Jurkat, Clone E6-1 (cell line): ENCODE measurements around the gene MTUS2.

ENCODE experiments used
- DNase-seq: peaks from one replicate; pipeline ENCODE4 v3.0.0-alpha.2; 2011; ENCODE audit warnings: low read depth, low spot score
- H3K4me3 ChIP-seq: 2 replicates; pipeline ENCODE4 v1.5.1; 2011; ENCODE audit warnings: mild to moderate bottlenecking, low read length, control low read depth, moderate library complexity

MTUS2 gene

DNA sequence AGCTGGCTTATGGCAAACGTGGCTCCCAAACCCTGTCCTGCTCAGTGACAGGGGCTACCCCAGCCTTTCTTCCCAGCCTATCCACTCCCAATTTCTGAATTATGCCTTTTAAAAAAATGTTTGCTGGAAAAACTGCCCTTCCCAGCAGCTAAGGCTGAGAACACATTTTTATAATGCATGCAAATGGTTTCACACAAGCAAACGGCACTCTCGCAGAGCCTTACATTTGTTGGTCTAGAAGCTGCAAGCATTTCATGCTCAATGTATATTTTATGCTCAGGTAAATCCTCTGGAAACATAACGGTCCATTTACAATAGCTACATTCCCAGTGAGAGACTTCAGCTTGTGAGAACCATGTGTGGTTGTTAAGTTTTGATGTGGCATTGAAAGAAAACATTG is 713.9 kb downstream of the MTUS2 start:
- no peak for DNase-seq
- no peak overlapping the region for H3K4me3 ChIP-seq

- no peak for DNase-seq
- no peak overlapping the region for H3K4me3 ChIP-seq
Observed at GRCh38 chr13:29535663-29536655, 715.8 kb downstream of the MTUS2 start.

DNA sequence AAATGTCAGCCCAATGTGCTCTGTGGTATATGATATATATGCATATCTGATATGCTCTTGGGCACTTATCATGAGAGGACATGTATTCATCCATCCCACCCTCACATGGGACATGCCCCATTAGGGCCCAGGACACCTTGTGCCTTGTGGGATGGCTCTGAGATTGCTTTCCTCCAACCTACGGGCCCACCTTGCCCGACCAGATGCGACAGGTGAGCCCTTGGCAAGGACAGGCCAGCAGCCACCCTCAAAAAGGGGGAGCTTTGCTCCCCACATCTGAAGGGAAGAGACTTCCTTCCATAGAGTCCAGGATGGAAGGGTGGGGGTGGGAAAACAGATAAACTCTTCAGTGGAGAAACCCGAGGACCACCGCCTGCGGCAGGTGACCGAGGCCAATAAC is 716.7 kb downstream of the MTUS2 start:
- H3K4me3 ChIP-seq: no peak overlapping the region
- no peak for DNase-seq

GRCh38 chr13:29537736-29538651 is 717.9 kb downstream of the MTUS2 start:
- DNase-seq: no peak
- H3K4me3 ChIP-seq: no peak overlapping the region

DNA sequence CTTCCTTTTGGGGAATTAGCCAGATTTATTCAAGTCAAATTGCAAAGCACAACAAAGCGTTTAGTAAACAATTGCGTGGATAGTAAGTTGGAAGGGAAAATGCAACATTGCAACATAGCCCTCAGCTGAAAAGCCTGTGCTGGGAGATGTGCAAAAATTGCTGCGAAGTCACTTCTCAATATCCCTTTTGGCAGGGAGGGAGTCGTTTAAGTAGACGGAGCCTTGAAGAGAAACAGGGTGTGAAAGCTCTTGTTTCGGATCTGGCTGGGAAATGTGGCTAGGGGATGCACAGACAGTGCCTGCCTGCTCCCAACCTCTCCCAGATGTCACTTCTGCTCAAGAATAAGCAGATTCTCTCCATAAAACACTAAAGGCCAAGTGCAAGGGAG is 718.5 kb downstream of the MTUS2 start:
- H3K4me3 ChIP-seq: no peak overlapping the region
- no peak for DNase-seq

GRCh38 chr13:29539856-29540255 is 719.7 kb downstream of the MTUS2 start:
- H3K4me3 ChIP-seq: no peak overlapping the region
- no peak for DNase-seq

- no peak for DNase-seq
Observed at GRCh38 chr13:29540334-29540733, 720.2 kb downstream of the MTUS2 start.

GRCh38 chr13:29540799-29541198 is 720.7 kb downstream of the MTUS2 start:
- H3K4me3 ChIP-seq: no peak overlapping the region
- DNase-seq: no peak

More at GRCh38 chr13:29540334-29540733, 720.2 kb downstream of the MTUS2 start:
- no peak overlapping the region for H3K4me3 ChIP-seq

- DNase-seq: no peak
- no peak overlapping the region for H3K4me3 ChIP-seq
Observed at GRCh38 chr13:29541400-29541799, 721.3 kb downstream of the MTUS2 start.

- DNase-seq: no peak
- H3K4me3 ChIP-seq: no peak overlapping the region
Observed at GRCh38 chr13:29542381-29542780, 722.2 kb downstream of the MTUS2 start.

GRCh38 chr13:29543230-29544215 is 723.4 kb downstream of the MTUS2 start:
- DNase-seq: no peak
- H3K4me3 ChIP-seq: no peak overlapping the region

- no peak for DNase-seq
- H3K4me3 ChIP-seq: no peak overlapping the region
Observed at GRCh38 chr13:29545988-29546387, 725.8 kb downstream of the MTUS2 start.

- no peak overlapping the region for H3K4me3 ChIP-seq
- DNase-seq: no peak
Observed at GRCh38 chr13:29546662-29547061, 726.5 kb downstream of the MTUS2 start.

GRCh38 chr13:29547153-29547552 is 727.0 kb downstream of the MTUS2 start:
- no peak overlapping the region for H3K4me3 ChIP-seq
- no peak for DNase-seq

DNA sequence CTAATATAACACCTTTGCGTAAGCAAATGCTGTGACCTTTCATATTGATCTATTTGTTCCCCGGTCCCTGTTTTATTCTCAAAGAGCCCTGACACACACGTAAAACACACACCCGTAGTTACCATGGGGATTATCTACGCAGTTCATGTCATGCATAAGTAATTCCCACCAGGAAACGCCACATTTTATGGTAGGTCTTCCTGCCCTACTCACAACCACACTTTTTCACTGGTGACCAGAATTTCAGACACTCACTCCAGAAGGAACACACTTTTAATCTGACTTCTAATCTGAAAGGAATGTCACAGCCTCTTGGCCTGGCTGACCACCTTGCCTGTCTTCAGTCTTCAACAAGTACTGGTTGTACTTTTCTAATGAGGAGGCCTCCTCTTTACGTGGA is 728.6 kb downstream of the MTUS2 start:
- no peak for DNase-seq
- H3K4me3 ChIP-seq: no peak overlapping the region

DNA sequence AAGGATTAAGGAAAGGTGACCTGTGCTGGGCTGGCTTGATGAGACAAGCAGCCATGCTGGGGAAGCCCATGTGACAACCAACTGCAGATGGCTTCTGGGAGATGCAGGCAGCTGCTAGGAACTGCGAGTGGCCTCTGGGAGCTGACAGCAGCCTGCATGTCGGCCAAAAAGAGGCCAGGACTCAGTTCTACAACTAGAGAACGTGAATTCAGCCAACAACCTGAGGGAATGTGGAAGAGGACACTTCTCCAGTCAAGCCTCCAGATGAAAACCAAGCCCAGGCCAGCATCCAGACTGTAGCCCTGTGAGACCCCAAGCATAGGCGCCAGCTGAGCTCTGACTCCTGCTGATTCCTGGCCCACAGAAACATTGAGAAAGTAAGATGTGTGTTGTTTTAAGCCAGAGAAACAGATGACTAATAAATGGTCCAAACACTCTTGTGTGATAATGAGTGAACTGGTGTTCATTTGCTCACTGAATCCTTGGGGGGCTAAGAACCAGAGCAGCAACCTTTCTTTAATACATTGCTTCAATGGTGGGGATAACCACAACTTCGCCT is 730.4 kb downstream of the MTUS2 start:
- H3K4me3 ChIP-seq: no peak overlapping the region
- no peak for DNase-seq

DNA sequence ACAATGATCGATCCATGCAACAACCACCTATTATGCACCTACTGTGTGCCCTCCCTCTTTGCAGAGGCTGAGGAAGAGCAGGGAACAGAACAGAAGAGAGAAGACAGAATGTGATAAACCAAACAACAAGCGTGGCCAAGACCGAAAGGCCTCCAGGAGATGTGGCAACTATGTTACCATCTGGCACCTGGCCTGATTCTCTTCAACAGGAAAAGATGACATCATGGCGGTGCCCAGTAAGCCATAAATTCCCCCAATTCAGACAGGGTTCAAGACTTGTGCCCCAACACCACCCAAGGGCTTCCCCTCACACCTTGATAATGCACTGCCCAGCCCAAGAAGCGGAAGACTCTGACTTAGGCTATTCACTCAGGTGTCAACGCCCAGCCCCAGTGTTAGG is 731.1 kb downstream of the MTUS2 start:
- no peak overlapping the region for H3K4me3 ChIP-seq
- DNase-seq: no peak
